ENCODE results near the gene CNTN4.

DNA sequence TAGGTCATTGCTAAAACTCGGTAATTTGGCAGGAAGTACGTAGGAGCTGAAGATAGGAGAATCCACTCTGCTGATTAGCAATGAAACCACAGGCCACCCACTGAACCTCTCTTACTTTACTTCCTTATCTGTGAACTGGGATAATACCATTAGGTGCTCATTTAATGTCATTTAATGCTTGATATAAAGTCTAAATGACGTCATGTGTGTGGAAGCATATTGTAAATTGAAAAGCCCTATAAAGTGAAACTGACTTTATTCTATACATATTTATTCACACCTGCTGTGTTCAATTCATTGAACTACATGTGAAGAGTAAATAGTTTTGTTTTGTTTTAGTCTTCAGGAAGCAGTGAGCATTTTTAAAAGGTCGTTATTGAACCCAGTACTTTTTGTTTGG, 137.5 kb downstream of the CNTN4 start:
- TF ChIP-seq, protein P1, sequence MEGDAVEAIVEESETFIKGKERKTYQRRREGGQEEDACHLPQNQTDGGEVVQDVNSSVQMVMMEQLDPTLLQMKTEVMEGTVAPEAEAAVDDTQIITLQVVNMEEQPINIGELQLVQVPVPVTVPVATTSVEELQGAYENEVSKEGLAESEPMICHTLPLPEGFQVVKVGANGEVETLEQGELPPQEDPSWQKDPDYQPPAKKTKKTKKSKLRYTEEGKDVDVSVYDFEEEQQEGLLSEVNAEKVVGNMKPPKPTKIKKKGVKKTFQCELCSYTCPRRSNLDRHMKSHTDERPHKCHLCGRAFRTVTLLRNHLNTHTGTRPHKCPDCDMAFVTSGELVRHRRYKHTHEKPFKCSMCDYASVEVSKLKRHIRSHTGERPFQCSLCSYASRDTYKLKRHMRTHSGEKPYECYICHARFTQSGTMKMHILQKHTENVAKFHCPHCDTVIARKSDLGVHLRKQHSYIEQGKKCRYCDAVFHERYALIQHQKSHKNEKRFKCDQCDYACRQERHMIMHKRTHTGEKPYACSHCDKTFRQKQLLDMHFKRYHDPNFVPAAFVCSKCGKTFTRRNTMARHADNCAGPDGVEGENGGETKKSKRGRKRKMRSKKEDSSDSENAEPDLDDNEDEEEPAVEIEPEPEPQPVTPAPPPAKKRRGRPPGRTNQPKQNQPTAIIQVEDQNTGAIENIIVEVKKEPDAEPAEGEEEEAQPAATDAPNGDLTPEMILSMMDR (IDR thresholded peaks at IDR 0.05 in 8 of 11, conservative IDR thresholded peaks at IDR 0.05 in 3 of 11) = no peak
- no peak for TF ChIP-seq POLR2A (IDR thresholded peaks at IDR 0.05)

Data from spleen (tissue), 7 donors.